Esophagus muscularis mucosa (tissue), 3 donors: ENCODE data around the gene KCP.

ENCODE experiments used
- CTCF ChIP-seq, 3 experiments: fragments of 200-600 bp in 2 of 3; fragments of 450-650 bp in 1 of 3; sonication (generic) in 2 of 3; IDR thresholded peaks; one replicate each; pipeline ENCODE4 v1.5.1; 2017 to 2019; ENCODE audit warnings: antibody characterized with exemption in 3 of 3, mild to moderate bottlenecking in 2 of 3, moderate library complexity in 1 of 3
- POLR2A ChIP-seq: fragments of 450-650 bp; IDR thresholded peaks from one replicate; pipeline ENCODE4 v1.6.1; 2017; ENCODE audit warnings: antibody characterized with exemption, moderate library complexity, mild to moderate bottlenecking, low read depth

GRCh38 chr7:128837521-128837921 lies 73.0 kb downstream of the KCP start:
- no peak for TF ChIP-seq CTCF (IDR thresholded peaks at IDR 0.05)
- TF ChIP-seq POLR2A, result no peak
